GM21723 (cell line): Measurements from ENCODE around the gene POLR3B.

Experiments
- ATAC-seq: cut with Tn5 transposase; IDR thresholded peaks from one replicate; pipeline ENCODE4 v1.9.1; 2021; ENCODE audit warnings: mild to moderate bottlenecking, moderate library complexity; ENCODE audit not compliant: unreplicated experiment

POLR3B gene

DNA sequence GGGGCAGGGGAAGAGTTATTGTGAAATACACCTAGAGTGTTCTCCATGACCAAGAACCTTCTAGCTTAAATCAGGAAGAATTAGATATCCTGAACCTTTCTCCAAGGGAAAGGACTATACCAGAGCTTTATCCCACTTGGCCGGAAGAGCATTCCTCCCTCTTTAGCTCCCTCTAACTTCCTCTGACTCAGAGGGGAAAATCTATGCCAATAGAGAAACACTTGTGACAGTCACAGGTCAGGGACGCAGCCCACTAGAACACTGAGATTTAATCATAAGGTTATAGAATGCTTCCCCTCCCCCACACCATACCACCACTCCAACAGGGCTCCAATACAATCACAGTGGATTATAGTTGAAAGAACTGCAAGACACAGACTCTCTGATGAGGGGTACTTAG lies 169.8 kb downstream of the POLR3B start:
- no peak for ATAC-seq

DNA sequence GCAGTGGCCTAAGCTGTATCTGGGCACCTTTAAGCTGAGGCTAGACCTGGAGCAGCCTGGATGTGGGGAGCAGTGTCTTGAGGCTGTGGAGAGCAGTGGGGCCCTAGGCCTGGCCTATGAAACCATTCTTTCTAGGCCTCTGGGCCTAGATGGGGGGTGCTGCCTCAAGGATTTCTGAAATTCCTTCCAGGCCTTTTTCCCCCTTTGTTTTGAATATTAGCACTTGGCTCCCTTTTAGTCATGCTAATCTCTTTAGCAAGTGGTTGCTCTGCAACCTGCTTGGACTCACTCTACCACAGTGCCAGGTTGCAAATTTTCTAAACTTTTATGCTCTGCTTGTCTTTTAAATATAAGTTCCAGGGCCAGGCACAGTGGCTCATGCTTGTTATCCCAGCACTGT lies 183.7 kb downstream of the POLR3B start:
- no peak for ATAC-seq

GRCh38 chr12:106551410-106551809 lies 193.9 kb downstream of the POLR3B start:
- no peak for ATAC-seq

- no peak for ATAC-seq
Measured at GRCh38 chr12:106552228-106552627, 194.7 kb downstream of the POLR3B start.
